HG03342 (cell line): ENCODE results near the gene MAGEB1.
A peak's percentile ranks its signal among the peaks of the same experiment; 100 is the strongest.

ENCODE experiments used
- ATAC-seq: cut with Tn5 transposase; IDR thresholded peaks from one replicate; pipeline ENCODE4 v1.9.1; 2021; ENCODE audit warnings: mild to moderate bottlenecking, moderate library complexity; ENCODE audit not compliant: unreplicated experiment

Gene MAGEB1

GRCh38 chrX:30246769-30247489 lies at the start of gene MAGEB1:
TSS of gene MAGEB1 (plus strand) at chrX:30247146. CDS start at chrX:30250494, 3,348 bp downstream.
- ATAC-seq, result no peak

- ATAC-seq, result no peak
Observed at GRCh38 chrX:30212172-30212571, 34.8 kb upstream of the MAGEB1 start.

GRCh38 chrX:30215357-30215843 lies 31.5 kb upstream of the MAGEB1 start, which contains the start of gene MAGEB2:
TSS of gene MAGEB2 (plus strand) at chrX:30215563. CDS start at chrX:30218581, 3,018 bp downstream.
- no peak for ATAC-seq

- no peak for ATAC-seq
Observed at GRCh38 chrX:30217465-30217864, 29.5 kb upstream of the MAGEB1 start.

GRCh38 chrX:30219372-30219771 lies 27.6 kb upstream of the MAGEB1 start:
- ATAC-seq, result no peak

- no peak for ATAC-seq
Observed at GRCh38 chrX:30220661-30221060, 26.3 kb upstream of the MAGEB1 start.

- ATAC-seq, result no peak
Observed at GRCh38 chrX:30224536-30224935, 22.4 kb upstream of the MAGEB1 start.

- ATAC-seq, result no peak
Observed at GRCh38 chrX:30228526-30228925, 18.4 kb upstream of the MAGEB1 start.

GRCh38 chrX:30230395-30230794 lies 16.6 kb upstream of the MAGEB1 start, which contains the start of gene MAGEB3:
TSS of gene MAGEB3 (plus strand) at chrX:30230657. CDS start at chrX:30235925, 5,268 bp downstream.
- no peak for ATAC-seq

- ATAC-seq, result no peak
Observed at GRCh38 chrX:30241724-30242415, 5.1 kb upstream of the MAGEB1 start, which contains the start of gene MAGEB4. TSS of gene MAGEB4 (plus strand) at chrX:30242000. CDS start at chrX:30242136, 136 bp downstream.

GRCh38 chrX:30248854-30249253 lies 1.9 kb downstream of the MAGEB1 start:
- peak; percentile 75 for ATAC-seq

- no peak for ATAC-seq
Observed at GRCh38 chrX:30253257-30253656, 6.3 kb downstream of the MAGEB1 start.

GRCh38 chrX:30259927-30260326 lies 13.0 kb downstream of the MAGEB1 start:
- no peak for ATAC-seq

GRCh38 chrX:30261012-30261411 lies 14.1 kb downstream of the MAGEB1 start:
- no peak for ATAC-seq

GRCh38 chrX:30262763-30263162 lies 15.8 kb downstream of the MAGEB1 start:
- no peak for ATAC-seq

- no peak for ATAC-seq
Observed at GRCh38 chrX:30270639-30271038, 23.7 kb downstream of the MAGEB1 start.

GRCh38 chrX:30275498-30275897 lies 28.6 kb downstream of the MAGEB1 start:
- ATAC-seq, result no peak

GRCh38 chrX:30278365-30278764 lies 31.4 kb downstream of the MAGEB1 start:
- no peak for ATAC-seq

- no peak for ATAC-seq
Observed at GRCh38 chrX:30280428-30280827, 33.5 kb downstream of the MAGEB1 start.

GRCh38 chrX:30282527-30282926 lies 35.6 kb downstream of the MAGEB1 start:
- no peak for ATAC-seq

GRCh38 chrX:30283456-30284200 lies 36.7 kb downstream of the MAGEB1 start:
- ATAC-seq, result peak; percentile 54
